ENCODE results near the gene SERPINA4. TPM values are rescaled to one million over a fixed set of nuclear protein-coding genes. Genes with fewer than 3 reads are reported as not detected.

Gene SERPINA4
- total and polyA plus RNA-seq, 2 of the 13 experiments (the other 11 are each of a cell fraction or from before 2014, with no cell fraction given): 39.1 to 57.8 TPM

DNA sequence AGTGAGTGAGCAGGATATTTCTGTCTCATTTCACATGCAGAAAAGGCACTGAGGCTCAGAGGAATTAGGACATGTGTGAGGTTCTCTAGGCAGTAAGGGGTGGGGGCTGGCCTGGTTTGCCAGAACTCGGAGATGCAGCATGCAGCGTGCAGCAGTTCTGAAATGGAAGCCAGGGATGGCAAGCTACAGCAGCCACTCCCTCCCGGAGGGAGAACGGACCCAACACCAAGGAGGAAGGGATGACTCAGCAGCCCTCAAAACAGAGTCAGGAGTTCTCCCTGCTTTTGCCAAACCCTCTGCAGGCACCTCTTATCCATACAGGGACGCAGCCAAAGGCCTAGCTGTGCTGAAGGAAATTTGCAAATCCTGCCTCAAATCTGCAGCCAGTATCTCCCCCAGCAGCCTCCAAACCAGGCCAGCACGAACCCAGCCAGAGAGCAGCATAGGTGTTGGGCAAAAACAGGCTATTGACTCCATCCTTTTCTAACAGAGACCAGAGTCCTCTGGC is 40.7 kb downstream of the SERPINA4 start (continued):
- TF ChIP-seq ZNF687 (CRISPR knock-in tag; IDR thresholded peaks at IDR 0.05): peak; percentile 81
- TF ChIP-seq ISX (CRISPR knock-in tag; conservative IDR thresholded peaks at IDR 0.05): no peak
- TF ChIP-seq SPEN (CRISPR knock-in tag; IDR thresholded peaks at IDR 0.05; ENCODE audit: low read depth): no peak
- no peak for TF ChIP-seq ZNF547 (CRISPR knock-in tag; IDR thresholded peaks at IDR 0.05)
- TF ChIP-seq, protein P1, sequence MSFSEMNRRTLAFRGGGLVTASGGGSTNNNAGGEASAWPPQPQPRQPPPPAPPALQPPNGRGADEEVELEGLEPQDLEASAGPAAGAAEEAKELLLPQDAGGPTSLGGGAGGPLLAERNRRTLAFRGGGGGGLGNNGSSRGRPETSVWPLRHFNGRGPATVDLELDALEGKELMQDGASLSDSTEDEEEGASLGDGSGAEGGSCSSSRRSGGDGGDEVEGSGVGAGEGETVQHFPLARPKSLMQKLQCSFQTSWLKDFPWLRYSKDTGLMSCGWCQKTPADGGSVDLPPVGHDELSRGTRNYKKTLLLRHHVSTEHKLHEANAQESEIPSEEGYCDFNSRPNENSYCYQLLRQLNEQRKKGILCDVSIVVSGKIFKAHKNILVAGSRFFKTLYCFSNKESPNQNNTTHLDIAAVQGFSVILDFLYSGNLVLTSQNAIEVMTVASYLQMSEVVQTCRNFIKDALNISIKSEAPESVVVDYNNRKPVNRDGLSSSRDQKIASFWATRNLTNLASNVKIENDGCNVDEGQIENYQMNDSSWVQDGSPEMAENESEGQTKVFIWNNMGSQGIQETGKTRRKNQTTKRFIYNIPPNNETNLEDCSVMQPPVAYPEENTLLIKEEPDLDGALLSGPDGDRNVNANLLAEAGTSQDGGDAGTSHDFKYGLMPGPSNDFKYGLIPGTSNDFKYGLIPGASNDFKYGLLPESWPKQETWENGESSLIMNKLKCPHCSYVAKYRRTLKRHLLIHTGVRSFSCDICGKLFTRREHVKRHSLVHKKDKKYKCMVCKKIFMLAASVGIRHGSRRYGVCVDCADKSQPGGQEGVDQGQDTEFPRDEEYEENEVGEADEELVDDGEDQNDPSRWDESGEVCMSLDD (CRISPR knock-in tag; IDR thresholded peaks at IDR 0.05; ENCODE audit: borderline replicate concordance): no peak
- TF ChIP-seq NR2C2 (CRISPR knock-in tag; IDR thresholded peaks at IDR 0.05; ENCODE audit: borderline replicate concordance): no peak
- no peak for TF ChIP-seq NR2F1 (CRISPR knock-in tag; IDR thresholded peaks at IDR 0.05)
- no peak for TF ChIP-seq NFYB (CRISPR knock-in tag; IDR thresholded peaks at IDR 0.05)
- TF ChIP-seq SP2 (CRISPR knock-in tag; IDR thresholded peaks at IDR 0.05): no peak
- no peak for TF ChIP-seq ZNF17 (CRISPR knock-in tag; IDR thresholded peaks at IDR 0.05)
- no peak for TF ChIP-seq PCBP1 (IDR thresholded peaks at IDR 0.05; ENCODE audit: borderline replicate concordance, low read depth, low read length)
- TF ChIP-seq XRCC5 (optimal IDR thresholded peaks at IDR 0.05; ENCODE audit: low read length): no peak
- TF ChIP-seq ZNF329 (CRISPR knock-in tag; IDR thresholded peaks at IDR 0.05; ENCODE audit: low read depth): no peak
- no peak for TF ChIP-seq TMF1 (CRISPR knock-in tag; IDR thresholded peaks at IDR 0.05; ENCODE audit: low read depth)
- no peak for TF ChIP-seq ZNF468 (CRISPR knock-in tag; IDR thresholded peaks at IDR 0.05)
- TF ChIP-seq, protein P2, sequence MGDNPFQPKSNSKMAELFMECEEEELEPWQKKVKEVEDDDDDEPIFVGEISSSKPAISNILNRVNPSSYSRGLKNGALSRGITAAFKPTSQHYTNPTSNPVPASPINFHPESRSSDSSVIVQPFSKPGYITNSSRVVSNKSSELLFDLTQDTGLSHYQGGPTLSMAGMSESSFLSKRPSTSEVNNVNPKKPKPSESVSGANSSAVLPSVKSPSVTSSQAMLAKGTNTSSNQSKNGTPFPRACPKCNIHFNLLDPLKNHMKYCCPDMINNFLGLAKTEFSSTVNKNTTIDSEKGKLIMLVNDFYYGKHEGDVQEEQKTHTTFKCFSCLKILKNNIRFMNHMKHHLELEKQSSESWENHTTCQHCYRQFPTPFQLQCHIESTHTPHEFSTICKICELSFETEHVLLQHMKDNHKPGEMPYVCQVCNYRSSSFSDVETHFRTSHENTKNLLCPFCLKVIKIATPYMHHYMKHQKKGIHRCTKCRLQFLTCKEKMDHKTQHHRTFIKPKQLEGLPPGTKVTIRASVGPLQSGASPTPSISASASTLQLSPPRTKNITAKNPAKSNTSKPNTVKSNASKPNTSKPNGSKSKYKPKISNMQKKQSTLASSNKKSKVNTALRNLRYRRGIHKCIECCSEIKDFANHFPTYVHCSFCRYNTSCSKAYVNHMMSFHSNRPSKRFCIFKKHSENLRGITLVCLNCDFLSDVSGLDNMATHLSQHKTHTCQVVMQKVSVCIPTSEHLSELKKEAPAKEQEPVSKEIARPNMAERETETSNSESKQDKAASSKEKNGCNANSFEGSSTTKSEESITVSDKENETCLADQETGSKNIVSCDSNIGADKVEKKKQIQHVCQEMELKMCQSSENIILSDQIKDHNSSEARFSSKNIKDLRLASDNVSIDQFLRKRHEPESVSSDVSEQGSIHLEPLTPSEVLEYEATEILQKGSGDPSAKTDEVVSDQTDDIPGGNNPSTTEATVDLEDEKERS (CRISPR knock-in tag; IDR thresholded peaks at IDR 0.05): no peak
- no peak for TF ChIP-seq MED13 (CRISPR knock-in tag; IDR thresholded peaks at IDR 0.05)

Measured in HepG2 (cell line).